Activated T-cell treated with anti-CD3 and anti-CD28 coated beads, Interleukin-2, amount 50 U/mL, for 1 hour (primary cell): ENCODE measurements around the gene JCHAIN.
"Not testable (repeated sequence)": the region's sequence is repeated elsewhere in the genome, so short reads cannot be mapped to it uniquely, and the experiment has no call there.

Source experiments
- DNase-seq: peaks from one replicate; pipeline ENCODE4 v3.0.0-alpha.2; 2020

Gene JCHAIN

GRCh38 chr4:70687821-70688794 is 21.8 kb upstream of the JCHAIN start, which contains the start of gene UTP3:
Gene UTP3 (plus strand): TSS chr4:70688532. CDS start chr4:70688678, 146 bp downstream.
- DNase-seq = peak; percentile 93

GRCh38 chr4:70687392-70687791 is 21.1 kb upstream of the JCHAIN start:
- DNase-seq = no peak

- not testable (repeated sequence) for DNase-seq
Measured at GRCh38 chr4:70682142-70682541, 15.8 kb upstream of the JCHAIN start.

- no peak for DNase-seq
Measured at GRCh38 chr4:70681704-70682103, 15.4 kb upstream of the JCHAIN start.

- no peak for DNase-seq
Measured at GRCh38 chr4:70680934-70681333, 14.6 kb upstream of the JCHAIN start.

- DNase-seq = no peak
Measured at GRCh38 chr4:70678383-70678999, 12.2 kb upstream of the JCHAIN start.

- no peak for DNase-seq
Measured at GRCh38 chr4:70676554-70677090, 10.3 kb upstream of the JCHAIN start.

- DNase-seq = no peak
Measured at GRCh38 chr4:70674731-70675130, 8.4 kb upstream of the JCHAIN start.

GRCh38 chr4:70674191-70674590 is 7.9 kb upstream of the JCHAIN start:
- no peak for DNase-seq

GRCh38 chr4:70671091-70671490 is 4.8 kb upstream of the JCHAIN start:
- no peak for DNase-seq

- no peak for DNase-seq
Measured at GRCh38 chr4:70670332-70671014, 4.2 kb upstream of the JCHAIN start.

GRCh38 chr4:70667740-70668535 is 1.6 kb upstream of the JCHAIN start:
- no peak for DNase-seq

- not testable (repeated sequence) for DNase-seq
Measured at GRCh38 chr4:70661309-70661922, 4.9 kb downstream of the JCHAIN start.

GRCh38 chr4:70660106-70660505 is 6.2 kb downstream of the JCHAIN start:
- DNase-seq = no peak

GRCh38 chr4:70658418-70658817 is 7.9 kb downstream of the JCHAIN start:
- no peak for DNase-seq

- DNase-seq = no peak
Measured at GRCh38 chr4:70657326-70657725, 9.0 kb downstream of the JCHAIN start.

- DNase-seq = no peak
Measured at GRCh38 chr4:70654605-70655011, 11.7 kb downstream of the JCHAIN start.

- DNase-seq = no peak
Measured at GRCh38 chr4:70651864-70652506, 14.3 kb downstream of the JCHAIN start.

GRCh38 chr4:70650741-70651140 is 15.6 kb downstream of the JCHAIN start:
- DNase-seq = not testable (repeated sequence)

GRCh38 chr4:70640192-70640591 is 26.1 kb downstream of the JCHAIN start:
- DNase-seq = no peak

GRCh38 chr4:70637239-70637913 is 28.9 kb downstream of the JCHAIN start:
- DNase-seq = no peak
